ENCODE measurements around the gene ECT2L.
A peak's percentile ranks its signal among the peaks of the same experiment; 100 is the strongest.

The ECT2L gene

DNA sequence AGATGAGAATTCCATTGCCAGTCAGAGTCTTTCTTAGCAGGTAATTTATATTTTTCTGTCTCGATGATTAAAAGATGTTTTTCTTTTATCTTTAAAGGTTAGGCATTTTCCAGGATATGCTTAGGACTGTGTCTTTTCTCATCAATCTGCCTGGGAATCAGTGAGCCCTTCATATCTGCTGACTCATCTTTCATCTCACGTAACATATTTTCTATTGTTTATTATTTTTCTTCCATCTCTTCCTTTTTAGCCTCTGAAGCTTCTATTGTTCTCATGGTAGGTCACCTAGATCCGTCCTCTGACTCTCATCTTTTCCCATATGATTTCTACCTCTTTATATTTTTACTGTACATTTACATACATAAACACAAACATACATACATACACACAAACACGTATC, 13.6 kb upstream of the ECT2L start:
- no peak for TF ChIP-seq JUND (IDR thresholded peaks at IDR 0.05; ENCODE audit: low read depth)
- in situ Hi-C loops (cut with HindIII; ENCODE audit: low pct_unique_long_range_greater_than_20kb, low sequenced_read_pairs) = no loop called here
- DNase-seq (ENCODE audit: low read depth in 1 of 2, low spot score in 1 of 2) = no peak

DNA sequence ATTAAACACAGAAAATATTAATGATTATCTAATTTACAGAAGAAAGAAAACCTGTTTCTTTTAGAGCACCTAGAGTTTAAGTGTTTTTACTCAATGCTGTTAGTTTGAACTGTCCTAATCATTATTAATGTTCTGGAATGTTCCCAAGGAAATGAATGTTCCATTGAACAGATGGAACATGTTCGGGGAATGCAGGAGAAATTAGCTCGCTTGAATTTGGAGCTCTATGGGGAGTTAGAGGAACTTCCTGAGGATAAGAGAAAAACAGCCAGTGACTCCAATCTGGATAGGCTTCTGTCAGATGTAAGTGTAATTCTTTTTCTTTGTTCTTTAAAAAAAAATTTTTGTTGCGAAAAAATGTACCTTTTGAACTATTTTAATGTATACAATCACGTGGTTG, 10.8 kb upstream of the ECT2L start:
- no peak for TF ChIP-seq JUND (IDR thresholded peaks at IDR 0.05; ENCODE audit: low read depth)
- no peak for DNase-seq (ENCODE audit: low read depth in 1 of 2, low spot score in 1 of 2)
- in situ Hi-C loops (cut with HindIII; ENCODE audit: low pct_unique_long_range_greater_than_20kb, low sequenced_read_pairs) = no loop called here

GRCh38 chr6:138785980-138786379, 9.9 kb upstream of the ECT2L start:
- in situ Hi-C loops (cut with HindIII; ENCODE audit: low pct_unique_long_range_greater_than_20kb, low sequenced_read_pairs) = no loop called here

DNA sequence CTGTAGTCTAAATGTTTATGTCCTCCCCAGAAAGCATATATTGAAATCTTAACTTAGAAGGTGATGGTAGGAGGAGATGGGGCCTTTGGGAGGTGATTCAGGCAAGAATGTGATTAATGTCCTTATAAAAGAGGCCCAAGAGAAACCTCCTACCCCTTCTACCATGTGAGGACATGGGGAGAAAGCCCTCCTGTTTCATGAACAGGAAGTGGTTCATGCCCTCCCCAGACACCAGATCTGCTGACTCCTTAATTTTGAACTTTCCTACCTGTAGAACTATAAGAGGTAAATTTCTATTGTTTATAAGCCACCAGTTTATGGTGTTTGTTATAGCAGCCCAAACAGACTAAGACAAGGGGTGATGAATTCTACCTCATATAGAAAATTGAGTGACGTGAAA, 8.7 kb upstream of the ECT2L start:
- DNase-seq (ENCODE audit: low read depth in 1 of 2, low spot score in 1 of 2) = no peak
- no peak for TF ChIP-seq JUND (IDR thresholded peaks at IDR 0.05; ENCODE audit: low read depth)
- in situ Hi-C loops (cut with HindIII; ENCODE audit: low pct_unique_long_range_greater_than_20kb, low sequenced_read_pairs) = no loop called here

More at GRCh38 chr6:138785980-138786379, 9.9 kb upstream of the ECT2L start:
- DNase-seq (ENCODE audit: low read depth in 1 of 2, low spot score in 1 of 2) = no peak
- no peak for TF ChIP-seq JUND (IDR thresholded peaks at IDR 0.05; ENCODE audit: low read depth)

DNA sequence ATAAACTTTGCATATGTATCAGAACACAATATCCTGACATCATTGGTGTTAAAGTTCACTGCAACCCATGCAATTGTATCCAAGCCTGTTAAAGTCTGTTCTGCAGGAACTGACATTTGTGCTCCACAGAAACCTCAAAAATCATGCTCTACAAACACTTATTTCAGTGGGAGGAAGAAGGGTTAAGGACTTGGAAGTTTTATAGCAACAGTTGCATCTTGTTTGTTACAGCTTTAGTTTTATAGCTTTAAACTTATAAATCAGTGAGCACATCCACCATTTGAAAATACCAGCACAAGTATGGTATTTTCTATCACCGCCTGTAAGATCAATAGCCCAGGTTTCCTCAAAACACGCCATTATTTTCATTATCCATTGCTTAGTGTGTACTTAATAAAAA, 884 bp downstream of the ECT2L start:
- TF ChIP-seq JUND (IDR thresholded peaks at IDR 0.05; ENCODE audit: low read depth) = no peak
- no peak for DNase-seq (ENCODE audit: low read depth in 1 of 2, low spot score in 1 of 2)
- in situ Hi-C loops (cut with HindIII; ENCODE audit: low pct_unique_long_range_greater_than_20kb, low sequenced_read_pairs) = no loop called here

DNA sequence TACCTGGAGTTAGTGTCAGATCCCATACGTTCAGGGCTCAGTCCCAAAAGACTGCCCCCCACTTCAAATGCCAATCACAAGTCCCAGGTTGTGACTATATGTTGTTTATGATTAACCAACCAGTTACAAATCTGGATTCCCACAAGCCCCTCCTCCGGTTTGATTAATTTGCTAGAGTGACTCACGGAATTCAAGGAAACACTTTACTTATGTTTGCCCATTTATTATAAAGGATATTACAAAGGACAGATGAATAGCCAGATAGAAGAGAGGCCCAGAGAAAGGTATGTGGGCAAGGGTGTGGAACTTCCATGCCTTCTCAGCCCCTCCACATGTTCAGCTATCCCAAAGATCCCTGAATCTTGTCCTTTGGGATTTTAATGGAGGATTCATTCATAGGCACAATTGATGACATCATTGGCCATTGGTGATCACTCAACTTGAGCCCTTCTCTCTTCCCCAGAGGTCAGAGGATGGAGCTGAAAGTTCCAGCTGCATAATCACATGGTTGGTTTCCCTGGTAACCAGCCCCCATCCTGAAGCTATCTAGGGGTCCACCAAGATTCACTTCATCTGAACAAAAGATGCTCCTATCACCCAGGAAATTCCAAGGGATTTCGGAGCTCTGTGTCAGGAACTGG, 2.0 kb downstream of the ECT2L start:
- no peak for DNase-seq (ENCODE audit: low read depth in 1 of 2, low spot score in 1 of 2)
- TF ChIP-seq JUND (IDR thresholded peaks at IDR 0.05; ENCODE audit: low read depth) = no peak
- in situ Hi-C loops (cut with HindIII; ENCODE audit: low pct_unique_long_range_greater_than_20kb, low sequenced_read_pairs) = no loop called here

GRCh38 chr6:138800377-138801150, 4.7 kb downstream of the ECT2L start:
- DNase-seq (ENCODE audit: low read depth in 1 of 2, low spot score in 1 of 2) = peak in 1 of 2 experiments; percentile 10
- no peak for TF ChIP-seq JUND (IDR thresholded peaks at IDR 0.05; ENCODE audit: low read depth)
- in situ Hi-C loops (cut with HindIII; ENCODE audit: low pct_unique_long_range_greater_than_20kb, low sequenced_read_pairs) = no loop called here

DNA sequence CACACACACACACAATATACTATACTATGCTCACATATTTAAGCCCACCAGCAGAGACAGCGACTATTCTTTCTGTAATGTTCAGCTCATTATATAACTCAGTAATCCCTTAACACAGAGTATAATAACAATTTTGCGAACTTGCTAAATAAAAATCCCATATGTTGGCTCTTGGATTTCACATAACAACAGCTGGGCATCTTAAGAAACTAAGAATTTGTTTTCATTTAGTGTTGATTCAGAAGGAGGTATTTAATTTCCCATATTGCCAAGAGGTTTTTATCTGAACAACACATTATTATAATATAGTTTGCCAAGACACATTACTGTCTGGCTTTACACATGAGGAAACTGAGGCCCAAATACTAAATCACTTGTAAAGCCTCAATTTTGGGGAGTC, 7.4 kb downstream of the ECT2L start:
- no peak for DNase-seq (ENCODE audit: low read depth in 1 of 2, low spot score in 1 of 2)
- in situ Hi-C loops (cut with HindIII; ENCODE audit: low pct_unique_long_range_greater_than_20kb, low sequenced_read_pairs) = no loop called here
- TF ChIP-seq JUND (IDR thresholded peaks at IDR 0.05; ENCODE audit: low read depth) = no peak

DNA sequence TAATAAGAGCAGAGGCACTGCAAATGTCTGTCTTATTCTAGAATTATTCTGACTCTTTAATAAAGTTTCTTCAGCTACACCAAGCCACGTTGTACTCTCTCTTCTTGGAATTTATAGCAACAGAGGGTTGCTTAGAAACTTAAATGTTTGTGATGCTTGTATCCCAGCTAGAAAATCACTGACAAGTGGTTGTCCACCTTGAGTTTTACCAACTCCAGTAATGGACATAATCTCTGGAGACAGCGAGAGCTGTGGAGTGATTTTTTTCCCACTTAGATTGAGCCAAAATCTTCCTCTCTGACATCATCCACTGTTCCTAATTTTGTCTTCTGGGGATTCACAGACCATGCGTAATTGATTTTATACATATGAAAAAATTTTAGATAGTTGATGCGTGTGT, 8.0 kb downstream of the ECT2L start:
- in situ Hi-C loops (cut with HindIII; ENCODE audit: low pct_unique_long_range_greater_than_20kb, low sequenced_read_pairs) = no loop called here
- TF ChIP-seq JUND (IDR thresholded peaks at IDR 0.05; ENCODE audit: low read depth) = no peak
- DNase-seq (ENCODE audit: low read depth in 1 of 2, low spot score in 1 of 2) = no peak

- in situ Hi-C loops (cut with HindIII; ENCODE audit: low pct_unique_long_range_greater_than_20kb, low sequenced_read_pairs) = no loop called here
- no peak for TF ChIP-seq JUND (IDR thresholded peaks at IDR 0.05; ENCODE audit: low read depth)
- no peak for DNase-seq (ENCODE audit: low read depth in 1 of 2, low spot score in 1 of 2)
Measured at GRCh38 chr6:138805016-138805765, 9.3 kb downstream of the ECT2L start.

DNA sequence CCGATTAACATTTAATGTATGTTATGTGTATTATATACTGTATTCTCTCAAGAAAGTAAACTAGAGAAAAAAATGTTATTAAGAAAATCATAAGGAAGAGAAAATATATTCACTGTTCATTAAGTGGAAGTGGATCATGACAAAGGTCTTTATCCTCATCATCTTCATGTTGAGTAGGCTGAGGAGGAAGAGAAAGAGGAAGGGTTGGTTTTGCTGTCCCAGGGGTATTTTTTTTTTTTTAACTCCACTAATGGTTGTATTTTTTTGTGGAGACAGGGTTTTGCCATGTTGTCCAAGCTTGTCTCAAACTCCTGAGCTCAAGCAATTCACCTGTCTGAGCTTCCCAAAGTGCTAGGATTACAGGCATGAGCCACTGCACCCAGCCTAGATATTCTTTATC, 11.0 kb downstream of the ECT2L start:
- no peak for TF ChIP-seq JUND (IDR thresholded peaks at IDR 0.05; ENCODE audit: low read depth)
- in situ Hi-C loops (cut with HindIII; ENCODE audit: low pct_unique_long_range_greater_than_20kb, low sequenced_read_pairs) = no loop called here
- no peak for DNase-seq (ENCODE audit: low read depth in 1 of 2, low spot score in 1 of 2)

DNA sequence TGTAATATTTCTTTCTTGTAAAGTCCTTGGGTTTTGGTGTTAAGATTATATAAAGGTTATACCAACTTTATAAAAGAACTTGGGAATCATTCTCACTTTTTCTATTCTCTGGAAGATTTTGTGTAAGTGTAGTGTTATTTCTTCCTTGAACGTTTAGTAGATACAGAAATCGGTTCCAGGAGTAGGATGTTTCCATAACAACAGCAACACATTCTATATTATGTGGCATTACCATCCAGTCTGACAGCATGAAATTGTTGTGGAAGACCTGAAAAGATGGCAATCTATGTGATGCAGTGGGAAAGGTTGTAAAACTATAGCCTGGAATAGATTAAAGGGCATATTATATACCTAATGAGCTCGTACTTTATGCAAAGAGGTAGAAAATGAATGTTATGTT, 13.8 kb downstream of the ECT2L start:
- no peak for DNase-seq (ENCODE audit: low read depth in 1 of 2, low spot score in 1 of 2)
- no peak for TF ChIP-seq JUND (IDR thresholded peaks at IDR 0.05; ENCODE audit: low read depth)
- in situ Hi-C loops (cut with HindIII; ENCODE audit: low pct_unique_long_range_greater_than_20kb, low sequenced_read_pairs) = no loop called here

DNA sequence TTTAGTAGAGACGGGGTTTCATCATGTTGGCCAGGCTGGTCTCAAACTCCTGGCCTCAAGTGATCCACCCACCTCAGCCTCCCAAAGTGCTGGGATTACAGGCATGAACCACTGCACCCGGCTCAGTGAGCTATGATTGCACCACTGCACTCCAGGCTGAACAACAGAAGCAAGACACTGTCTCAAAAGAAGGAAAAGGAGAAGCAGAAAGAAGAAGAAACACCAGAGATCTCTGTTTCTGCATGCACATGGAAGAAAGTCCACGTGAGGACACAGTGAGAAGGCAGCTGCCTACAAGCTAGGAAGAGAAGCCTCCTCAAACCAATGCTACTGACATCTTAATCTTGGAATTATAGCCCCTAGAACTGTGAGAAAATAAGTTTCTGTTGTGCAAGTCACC, 16.0 kb downstream of the ECT2L start:
- no peak for DNase-seq (ENCODE audit: low read depth in 1 of 2, low spot score in 1 of 2)
- TF ChIP-seq JUND (IDR thresholded peaks at IDR 0.05; ENCODE audit: low read depth) = no peak
- in situ Hi-C loops (cut with HindIII; ENCODE audit: low pct_unique_long_range_greater_than_20kb, low sequenced_read_pairs) = no loop called here
